Measurements from ENCODE around the gene OSCAR.

OSCAR gene

GRCh38 chr19:54133957-54134590, 33.5 kb upstream of the OSCAR start:
- no peak overlapping the region for H3K4me3 ChIP-seq (ENCODE audit: low read length)
- DNase-seq (ENCODE audit: low read depth), result no peak
- TF ChIP-seq CTCF (IDR thresholded peaks at IDR 0.05; ENCODE audit: insufficient read depth, low read depth, low read length, missing control alignments), result no peak

GRCh38 chr19:54133312-54133956, 32.8 kb upstream of the OSCAR start:
- DNase-seq (ENCODE audit: low read depth), result peak; percentile 55
- no peak overlapping the region for H3K4me3 ChIP-seq (ENCODE audit: low read length)

GRCh38 chr19:54129617-54129996, 29.0 kb upstream of the OSCAR start:
- no peak for TF ChIP-seq CTCF (IDR thresholded peaks at IDR 0.05; ENCODE audit: insufficient read depth, low read depth, low read length, missing control alignments)
- DNase-seq (ENCODE audit: low read depth), result no peak
- H3K4me3 ChIP-seq (ENCODE audit: low read length), result no peak overlapping the region

More at GRCh38 chr19:54133312-54133956, 32.8 kb upstream of the OSCAR start:
- no peak for TF ChIP-seq CTCF (IDR thresholded peaks at IDR 0.05; ENCODE audit: insufficient read depth, low read depth, low read length, missing control alignments)

GRCh38 chr19:54128796-54129616, 28.4 kb upstream of the OSCAR start:
- H3K4me3 ChIP-seq (ENCODE audit: low read length), result no peak overlapping the region
- DNase-seq (ENCODE audit: low read depth), result no peak
- no peak for TF ChIP-seq CTCF (IDR thresholded peaks at IDR 0.05; ENCODE audit: insufficient read depth, low read depth, low read length, missing control alignments)

GRCh38 chr19:54128441-54128725, 27.8 kb upstream of the OSCAR start:
- no peak overlapping the region for H3K4me3 ChIP-seq (ENCODE audit: low read length)
- no peak for TF ChIP-seq CTCF (IDR thresholded peaks at IDR 0.05; ENCODE audit: insufficient read depth, low read depth, low read length, missing control alignments)
- no peak for DNase-seq (ENCODE audit: low read depth)

- H3K4me3 ChIP-seq (ENCODE audit: low read length), result no peak overlapping the region
- no peak for DNase-seq (ENCODE audit: low read depth)
- no peak for TF ChIP-seq CTCF (IDR thresholded peaks at IDR 0.05; ENCODE audit: insufficient read depth, low read depth, low read length, missing control alignments)
Measured at GRCh38 chr19:54127688-54128440, 27.3 kb upstream of the OSCAR start.
